ENCODE results near the gene CFAP92. TPM values are rescaled to one million over a fixed set of nuclear protein-coding genes. Genes with fewer than 3 reads are reported as not detected.

Gene CFAP92
- total RNA-seq, 3 donors from 2014 or later = 1.1 to 1.5 (median 1.3) TPM

DNA sequence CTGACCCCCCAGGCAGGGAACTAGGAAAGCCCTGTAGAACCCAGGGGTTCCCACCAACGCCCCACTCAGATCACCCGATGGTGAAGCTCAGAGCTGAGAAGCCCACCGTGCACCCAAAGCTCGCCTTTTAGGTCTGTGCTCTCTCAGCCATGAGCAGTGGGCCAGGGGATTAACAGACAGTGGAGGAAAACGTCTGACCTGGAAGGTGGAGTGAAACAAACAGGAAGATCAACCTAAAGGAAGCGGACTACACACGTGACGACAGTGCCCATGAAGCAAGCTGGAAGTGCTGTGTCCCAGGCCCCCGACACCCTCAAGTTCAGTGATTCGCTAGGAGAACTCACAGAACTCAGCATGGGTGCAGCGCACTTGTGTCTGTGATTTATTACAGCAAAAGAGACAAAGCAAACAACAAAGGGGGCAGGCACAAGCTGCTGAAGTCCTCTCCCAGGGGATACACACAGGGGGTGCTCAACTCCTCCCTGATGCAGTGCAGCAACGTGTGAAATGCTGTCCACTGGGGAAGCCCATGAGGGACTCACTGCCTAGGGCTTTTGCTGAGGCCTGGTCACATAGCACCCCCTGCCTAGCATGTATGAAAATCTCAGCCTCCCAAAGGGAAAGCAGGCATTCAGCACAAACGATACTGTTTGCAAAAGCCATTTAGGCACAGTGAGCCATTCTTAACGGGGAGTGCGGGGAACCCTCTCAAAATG is 43.5 kb downstream of the CFAP92 start:
- no peaks in the 10 kb centered on the region for H3K4me1 ChIP-seq (ENCODE audit: low read depth)
- ATAC-seq = peak; percentile 32
- no peaks in the 10 kb centered on the region for H3K9me3 ChIP-seq
- TF ChIP-seq, protein P1, sequence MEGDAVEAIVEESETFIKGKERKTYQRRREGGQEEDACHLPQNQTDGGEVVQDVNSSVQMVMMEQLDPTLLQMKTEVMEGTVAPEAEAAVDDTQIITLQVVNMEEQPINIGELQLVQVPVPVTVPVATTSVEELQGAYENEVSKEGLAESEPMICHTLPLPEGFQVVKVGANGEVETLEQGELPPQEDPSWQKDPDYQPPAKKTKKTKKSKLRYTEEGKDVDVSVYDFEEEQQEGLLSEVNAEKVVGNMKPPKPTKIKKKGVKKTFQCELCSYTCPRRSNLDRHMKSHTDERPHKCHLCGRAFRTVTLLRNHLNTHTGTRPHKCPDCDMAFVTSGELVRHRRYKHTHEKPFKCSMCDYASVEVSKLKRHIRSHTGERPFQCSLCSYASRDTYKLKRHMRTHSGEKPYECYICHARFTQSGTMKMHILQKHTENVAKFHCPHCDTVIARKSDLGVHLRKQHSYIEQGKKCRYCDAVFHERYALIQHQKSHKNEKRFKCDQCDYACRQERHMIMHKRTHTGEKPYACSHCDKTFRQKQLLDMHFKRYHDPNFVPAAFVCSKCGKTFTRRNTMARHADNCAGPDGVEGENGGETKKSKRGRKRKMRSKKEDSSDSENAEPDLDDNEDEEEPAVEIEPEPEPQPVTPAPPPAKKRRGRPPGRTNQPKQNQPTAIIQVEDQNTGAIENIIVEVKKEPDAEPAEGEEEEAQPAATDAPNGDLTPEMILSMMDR (IDR thresholded peaks at IDR 0.05) = no peak
- no peaks in the 10 kb centered on the region for H3K36me3 ChIP-seq (ENCODE audit: low read depth)
- DNase-seq = no peak
- intact Hi-C loops (cut with DNase I, micrococcal nuclease) = no loop called here
- H3K4me3 ChIP-seq = no peak overlapping the region

DNA sequence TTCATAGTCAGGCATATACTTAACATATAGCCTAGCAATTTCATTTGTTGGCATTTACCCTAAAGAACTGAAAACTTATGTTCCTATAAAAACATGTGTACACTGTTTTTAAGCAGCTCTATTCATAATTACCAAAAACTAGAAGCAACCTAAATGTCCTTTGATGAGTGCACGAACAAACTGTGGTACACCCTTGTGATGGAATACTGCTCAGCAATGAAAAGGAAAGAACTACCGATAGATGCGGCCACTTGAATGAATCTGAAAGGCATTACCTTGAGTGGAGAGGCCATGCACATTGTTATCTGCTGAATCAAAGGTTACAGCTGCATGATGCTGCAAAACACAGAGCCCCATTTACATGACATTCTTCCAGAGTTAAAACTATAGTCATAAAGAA is 44.7 kb downstream of the CFAP92 start:
- TF ChIP-seq, protein P1 (IDR thresholded peaks at IDR 0.05) = no peak
- no peaks in the 10 kb centered on the region for H3K36me3 ChIP-seq (ENCODE audit: low read depth)
- H3K4me3 ChIP-seq = no peak overlapping the region
- H3K9me3 ChIP-seq = no peaks in the 10 kb centered on the region
- ATAC-seq = no peak
- DNase-seq = no peak
- intact Hi-C loops (cut with DNase I, micrococcal nuclease) = no loop called here
- H3K4me1 ChIP-seq (ENCODE audit: low read depth) = no peaks in the 10 kb centered on the region

DNA sequence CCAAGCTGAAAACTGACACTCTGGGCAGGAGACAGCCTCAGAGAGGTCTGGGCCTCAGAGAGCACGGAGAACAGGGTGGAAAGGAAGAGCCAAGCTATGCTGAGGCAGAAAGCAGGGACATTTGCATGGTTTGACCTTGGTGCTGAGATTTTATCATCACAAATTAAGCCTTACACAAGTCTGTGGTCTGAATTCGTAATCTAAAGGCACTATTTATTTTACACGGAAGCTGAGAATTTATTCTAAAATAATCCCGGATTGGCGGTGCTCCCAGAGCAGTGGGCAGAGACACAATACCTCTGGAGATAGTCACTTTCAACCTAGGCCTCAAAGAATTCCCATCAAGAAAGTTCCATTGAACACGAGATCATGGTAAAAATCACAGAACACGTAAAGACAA is 47.5 kb downstream of the CFAP92 start:
- Histone ChIP-seq H3K4me3 (no peak overlapping the region), H3K36me3 (ENCODE audit: low read depth) (no peaks in the 10 kb centered on the region), H3K4me1 (ENCODE audit: low read depth) (no peaks in the 10 kb centered on the region), H3K9me3 (no peaks in the 10 kb centered on the region)
- no peak for DNase-seq
- intact Hi-C loops (cut with DNase I, micrococcal nuclease) = no loop called here
- TF ChIP-seq, protein P1 (IDR thresholded peaks at IDR 0.05) = no peak
- no peak for ATAC-seq

DNA sequence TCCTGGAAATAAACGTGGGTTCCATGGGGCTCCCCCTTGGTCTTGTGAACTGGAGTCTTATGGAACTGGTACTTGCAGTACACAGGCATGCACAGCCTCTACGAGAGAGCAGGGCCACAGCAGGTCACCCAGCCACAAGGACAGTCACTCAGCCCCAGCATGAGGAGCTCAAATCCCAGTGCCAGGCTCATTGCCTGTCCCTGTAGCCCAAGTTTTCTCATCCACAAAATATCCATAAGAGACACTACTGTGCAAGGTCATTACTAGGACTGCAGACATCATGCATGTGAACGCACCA is 48.0 kb downstream of the CFAP92 start:
- TF ChIP-seq, protein P1 (IDR thresholded peaks at IDR 0.05) = no peak
- Histone ChIP-seq H3K4me3 (no peak overlapping the region), H3K9me3 (no peaks in the 10 kb centered on the region), H3K4me1 (ENCODE audit: low read depth) (no peaks in the 10 kb centered on the region), H3K36me3 (ENCODE audit: low read depth) (no peaks in the 10 kb centered on the region)
- ATAC-seq (no peak), DNase-seq (no peak)
- intact Hi-C loops (cut with DNase I, micrococcal nuclease) = no loop called here

DNA sequence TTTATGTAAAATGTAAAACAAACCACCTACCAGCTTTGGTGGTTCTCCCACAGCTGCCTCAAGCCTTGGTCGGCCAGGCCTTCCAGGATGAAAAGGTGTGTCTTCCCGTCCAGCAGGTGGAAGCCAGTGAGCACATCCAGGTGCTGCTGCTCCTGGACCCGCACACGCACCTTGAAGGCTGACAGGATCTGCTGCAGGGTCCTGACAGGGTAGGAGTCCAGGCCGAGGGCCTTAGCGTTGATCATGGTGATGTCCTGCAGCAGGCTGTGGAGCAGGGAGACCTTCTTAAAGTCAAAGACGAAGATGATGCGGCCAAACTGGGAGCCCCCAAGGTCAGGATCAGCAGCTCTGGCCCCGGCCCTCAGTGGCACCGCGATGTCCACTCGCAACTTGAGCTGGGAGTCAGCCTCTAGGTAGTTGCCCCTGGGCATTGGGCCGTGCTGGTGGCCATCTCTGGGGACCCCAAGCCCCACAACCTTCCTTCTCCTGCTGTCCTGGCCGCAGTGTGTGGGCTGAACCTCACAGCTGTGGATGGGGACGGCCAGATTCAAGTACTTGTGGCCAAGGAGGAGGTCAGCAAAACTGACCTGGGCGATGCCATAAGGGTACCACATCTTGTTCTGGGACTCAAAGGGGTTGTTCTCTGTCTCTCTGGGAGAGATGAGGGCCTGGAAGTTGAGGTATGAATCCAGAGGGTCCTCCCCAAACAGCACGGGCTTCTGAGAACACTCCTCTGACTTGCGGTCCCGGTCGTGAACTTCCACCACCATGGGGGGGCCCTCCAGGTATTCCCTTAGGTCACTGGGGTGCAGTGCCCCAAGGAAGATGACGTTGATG is 48.6 kb downstream of the CFAP92 start:
- Histone ChIP-seq H3K36me3 (ENCODE audit: low read depth) (no peaks in the 10 kb centered on the region), H3K4me3 (no peak overlapping the region), H3K9me3 (no peaks in the 10 kb centered on the region), H3K4me1 (ENCODE audit: low read depth) (no peaks in the 10 kb centered on the region)
- intact Hi-C loops (cut with DNase I, micrococcal nuclease) = no loop called here
- ATAC-seq = no peak
- no peak for DNase-seq
- TF ChIP-seq, protein P1 (IDR thresholded peaks at IDR 0.05) = no peak

All from mucosa of descending colon (tissue), 3 donors.